Thyroid gland (tissue), 4 donors: ENCODE results near the gene KLF12. TPM values are rescaled to one million over a fixed set of nuclear protein-coding genes. Genes with fewer than 3 reads are reported as not detected.

Source experiments
- DNase-seq, 2 donors: peaks; one replicate each; pipeline ENCODE4 v3.0.0-alpha.2; 2019
- H3K27ac ChIP-seq, 3 donors: fragments of 200-600 bp; sonication (generic); 1 replicate in 2 of 3; 2 replicates in 1 of 3; pipeline ENCODE4 v1.5.1; 2016 to 2019; ENCODE audit warnings: mild to moderate bottlenecking in 1 of 3, moderate library complexity in 1 of 3
- H3K27me3 ChIP-seq: fragments of 200-600 bp; sonication (generic); one replicate; pipeline ENCODE4 v1.5.1; 2019
- H3K36me3 ChIP-seq, 2 donors: fragments of 200-600 bp; sonication (generic); one replicate each; pipeline ENCODE4 v1.5.1; 2016 to 2019
- H3K4me1 ChIP-seq, 2 donors: fragments of 200-600 bp; sonication (generic); one replicate each; pipeline ENCODE4 v1.5.1; 2017 to 2019
- H3K4me3 ChIP-seq, 3 donors: fragments of 200-600 bp; sonication (generic); replicated peaks in 1 of 3; 1 replicate in 2 of 3; 2 replicates in 1 of 3; pipeline ENCODE4 v1.5.1; 2016; ENCODE audit warnings: mild to moderate bottlenecking in 1 of 3
- H3K9me3 ChIP-seq: fragments of 200-600 bp; sonication (generic); one replicate; pipeline ENCODE4 v1.5.1; 2017
- POLR2A ChIP-seq, 2 donors: fragments of 450-650 bp; IDR thresholded peaks; one replicate each; pipeline ENCODE4 v1.6.1; 2017; ENCODE audit warnings: antibody characterized with exemption in 2 of 2, mild to moderate bottlenecking in 2 of 2, moderate library complexity in 1 of 2
- WGBS, 2 donors: methylation state at CpG; one replicate each; pipeline ENCODE4 v1.1.5; 2017; 5-methylcytosine and 5-hydroxymethylcytosine counted together
- intact Hi-C: fragments of 100-400 bp; cut with DNase I; formaldehyde crosslinking; loops from one replicate; pipeline ENCODE4 v1.15.1; 2023
- total RNA-seq, 4 donors: library from RNA; depleted of rRNA; stranded (reverse); fragments of >200 nt; gene quantifications; one replicate each; pipeline ENCODE4 v1.2.3, GENCODE V29; 2016
- TF ChIP-seq, protein P1 (sequence below), 6 experiments: fragments of 200-600 bp in 3 of 6; fragments of 450-650 bp in 3 of 6; sonication (generic) in 3 of 6; IDR thresholded peaks; one replicate each; pipeline ENCODE4 v1.5.1; 2016 to 2019; ENCODE audit warnings: antibody characterized with exemption in 6 of 6, mild to moderate bottlenecking in 2 of 6, inconsistent platforms in 1 of 6, moderate library complexity in 1 of 6

The KLF12 gene
- total RNA-seq, 4 donors from 2014 or later = 3.2 to 6.1 (median 5.3) TPM

GRCh38 chr13:74101436-74101835, 32.8 kb downstream of the KLF12 start:
- intact Hi-C loops = no loop called here
- 91 to 93% methylated on average over 1 of the region's 1 CpG for WGBS, 2 donors
- TF ChIP-seq, protein P1, sequence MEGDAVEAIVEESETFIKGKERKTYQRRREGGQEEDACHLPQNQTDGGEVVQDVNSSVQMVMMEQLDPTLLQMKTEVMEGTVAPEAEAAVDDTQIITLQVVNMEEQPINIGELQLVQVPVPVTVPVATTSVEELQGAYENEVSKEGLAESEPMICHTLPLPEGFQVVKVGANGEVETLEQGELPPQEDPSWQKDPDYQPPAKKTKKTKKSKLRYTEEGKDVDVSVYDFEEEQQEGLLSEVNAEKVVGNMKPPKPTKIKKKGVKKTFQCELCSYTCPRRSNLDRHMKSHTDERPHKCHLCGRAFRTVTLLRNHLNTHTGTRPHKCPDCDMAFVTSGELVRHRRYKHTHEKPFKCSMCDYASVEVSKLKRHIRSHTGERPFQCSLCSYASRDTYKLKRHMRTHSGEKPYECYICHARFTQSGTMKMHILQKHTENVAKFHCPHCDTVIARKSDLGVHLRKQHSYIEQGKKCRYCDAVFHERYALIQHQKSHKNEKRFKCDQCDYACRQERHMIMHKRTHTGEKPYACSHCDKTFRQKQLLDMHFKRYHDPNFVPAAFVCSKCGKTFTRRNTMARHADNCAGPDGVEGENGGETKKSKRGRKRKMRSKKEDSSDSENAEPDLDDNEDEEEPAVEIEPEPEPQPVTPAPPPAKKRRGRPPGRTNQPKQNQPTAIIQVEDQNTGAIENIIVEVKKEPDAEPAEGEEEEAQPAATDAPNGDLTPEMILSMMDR (IDR thresholded peaks at IDR 0.05) = no peak
- no peak for TF ChIP-seq POLR2A (IDR thresholded peaks at IDR 0.05)

DNA sequence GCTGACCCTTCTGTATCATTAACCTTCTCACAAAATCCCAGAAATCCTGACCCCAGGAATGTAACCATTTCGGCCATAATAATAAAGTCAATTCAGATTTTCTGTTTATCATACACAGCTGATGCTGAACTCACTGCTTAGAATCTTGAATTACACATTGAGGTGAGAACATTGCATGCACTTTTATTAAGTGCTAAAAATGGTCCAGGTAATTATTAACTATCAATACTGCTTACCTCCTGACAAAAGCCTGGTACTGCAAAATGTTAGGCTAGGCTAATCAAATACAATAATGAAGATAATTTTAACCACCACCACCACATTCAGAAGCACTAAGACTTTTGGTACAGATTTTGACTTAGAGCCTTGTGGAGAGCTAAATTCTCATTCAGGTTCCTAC, 36.1 kb downstream of the KLF12 start:
- no peak overlapping the region for H3K27ac ChIP-seq
- no peaks in the 10 kb centered on the region for H3K27me3 ChIP-seq
- H3K4me3 ChIP-seq = no peak overlapping the region
- H3K9me3 ChIP-seq = no peaks in the 10 kb centered on the region
- no peak for TF ChIP-seq POLR2A (IDR thresholded peaks at IDR 0.05)
- TF ChIP-seq, protein P1 (IDR thresholded peaks at IDR 0.05) = no peak
- intact Hi-C loops = no loop called here
- DNase-seq = no peak
- H3K36me3 ChIP-seq = no peaks in the 10 kb centered on the region
- 97 to 100% methylated on average over 1 of the region's 1 CpG for WGBS, 2 donors
- H3K4me1 ChIP-seq = no peaks in the 10 kb centered on the region

More at GRCh38 chr13:74101436-74101835, 32.8 kb downstream of the KLF12 start:
- Histone ChIP-seq H3K27ac (no peak overlapping the region), H3K27me3 (no peaks in the 10 kb centered on the region), H3K36me3 (no peaks in the 10 kb centered on the region), H3K9me3 (no peaks in the 10 kb centered on the region), H3K4me3 (no peak overlapping the region), H3K4me1 (no peaks in the 10 kb centered on the region)
- no peak for DNase-seq

DNA sequence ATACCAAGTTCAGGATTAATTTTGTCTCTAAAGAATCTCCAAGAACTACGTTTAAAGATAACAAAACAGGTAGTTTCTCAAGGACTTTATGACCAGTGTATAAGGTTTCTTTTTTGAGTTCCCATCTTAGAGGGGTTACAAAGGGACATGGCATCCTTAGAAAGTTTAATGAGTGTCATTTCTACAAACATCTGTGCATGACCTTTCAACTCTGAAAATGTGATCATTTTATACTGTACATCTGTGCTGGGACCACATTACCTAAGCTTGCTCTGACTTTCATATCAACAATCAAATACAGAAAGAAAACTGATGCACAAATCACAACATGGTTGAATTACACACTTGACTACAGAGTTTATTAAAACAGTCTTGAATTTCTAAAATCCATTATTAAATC, 37.1 kb downstream of the KLF12 start:
- TF ChIP-seq POLR2A (IDR thresholded peaks at IDR 0.05) = no peak
- TF ChIP-seq, protein P1 (IDR thresholded peaks at IDR 0.05) = no peak
- intact Hi-C loops = no loop called here
- H3K27ac ChIP-seq = no peak overlapping the region
- H3K4me3 ChIP-seq = no peak overlapping the region
- no peaks in the 10 kb centered on the region for H3K9me3 ChIP-seq
- no peaks in the 10 kb centered on the region for H3K4me1 ChIP-seq
- 43 to 46% methylated on average over 1 of the region's 1 CpG for WGBS, 2 donors
- H3K27me3 ChIP-seq = no peaks in the 10 kb centered on the region
- DNase-seq = no peak
- no peaks in the 10 kb centered on the region for H3K36me3 ChIP-seq

DNA sequence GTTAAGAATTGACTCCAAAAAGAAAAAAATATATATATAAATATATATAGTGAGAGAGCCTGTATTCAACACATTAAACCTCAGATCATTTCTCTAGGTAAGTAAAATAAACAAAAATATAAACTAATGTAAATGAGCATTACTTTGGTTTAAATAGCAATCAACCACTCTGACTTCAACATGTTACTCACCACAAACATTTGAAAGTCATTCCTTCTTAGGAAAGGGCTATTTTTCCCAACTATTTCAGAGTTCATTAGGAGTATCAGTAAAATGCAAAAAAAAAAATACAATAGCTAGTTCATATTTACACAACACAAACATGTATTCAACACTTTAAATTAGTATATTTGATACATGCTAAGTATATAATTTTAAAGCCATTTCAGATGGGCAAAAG, 40.5 kb downstream of the KLF12 start:
- TF ChIP-seq, protein P1 (IDR thresholded peaks at IDR 0.05) = no peak
- TF ChIP-seq POLR2A (IDR thresholded peaks at IDR 0.05) = no peak
- H3K27ac ChIP-seq = no peak overlapping the region
- no peaks in the 10 kb centered on the region for H3K4me1 ChIP-seq
- DNase-seq = no peak
- intact Hi-C loops = no loop called here
- no peaks in the 10 kb centered on the region for H3K36me3 ChIP-seq
- H3K9me3 ChIP-seq = no peaks in the 10 kb centered on the region
- no peaks in the 10 kb centered on the region for H3K27me3 ChIP-seq
- H3K4me3 ChIP-seq = no peak overlapping the region

- Histone ChIP-seq H3K27me3 (no peaks in the 10 kb centered on the region), H3K9me3 (no peaks in the 10 kb centered on the region), H3K4me1 (no peaks in the 10 kb centered on the region), H3K36me3 (no peaks in the 10 kb centered on the region), H3K4me3 (no peak overlapping the region), H3K27ac (no peak overlapping the region)
- 76 to 79% methylated on average over 3 of the region's 3 CpGs for WGBS, 2 donors
- intact Hi-C loops = no loop called here
- no peak for DNase-seq
- no peak for TF ChIP-seq POLR2A (IDR thresholded peaks at IDR 0.05)
- TF ChIP-seq, protein P1 (IDR thresholded peaks at IDR 0.05) = no peak
Observed at GRCh38 chr13:74092711-74093110, 41.5 kb downstream of the KLF12 start.
